Measurements from ENCODE around the gene HSDL2.

Gene HSDL2

DNA sequence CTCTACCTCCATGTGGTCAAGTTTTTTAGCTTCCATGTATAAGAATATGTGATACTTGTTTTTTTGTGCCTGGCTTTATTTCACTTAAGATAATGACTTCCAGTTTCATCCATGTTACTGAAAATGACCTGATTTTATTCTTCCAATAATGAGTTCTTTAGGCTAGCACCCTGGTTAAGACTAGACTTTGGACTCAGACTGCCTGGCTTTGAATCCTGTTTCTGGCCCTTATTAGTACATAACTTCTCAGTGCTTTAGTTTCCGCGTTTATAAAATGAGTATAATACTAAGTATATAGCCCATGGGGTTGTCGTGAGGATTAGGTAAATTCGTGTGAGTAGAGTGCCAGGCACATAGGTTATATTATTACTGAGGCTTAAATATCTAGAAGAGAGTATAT, 125.2 kb downstream of the HSDL2 start:
- no CpG with 5 or more reads among the region's 4 CpGs for WGBS (ENCODE audit: extremely low coverage, insufficient coverage, insufficient read length)
- no peak overlapping the region for H3K4me2 ChIP-seq (ENCODE audit: low read length)
- H3K79me1 ChIP-seq (ENCODE audit: low read length), result no peaks in the 10 kb centered on the region

DNA sequence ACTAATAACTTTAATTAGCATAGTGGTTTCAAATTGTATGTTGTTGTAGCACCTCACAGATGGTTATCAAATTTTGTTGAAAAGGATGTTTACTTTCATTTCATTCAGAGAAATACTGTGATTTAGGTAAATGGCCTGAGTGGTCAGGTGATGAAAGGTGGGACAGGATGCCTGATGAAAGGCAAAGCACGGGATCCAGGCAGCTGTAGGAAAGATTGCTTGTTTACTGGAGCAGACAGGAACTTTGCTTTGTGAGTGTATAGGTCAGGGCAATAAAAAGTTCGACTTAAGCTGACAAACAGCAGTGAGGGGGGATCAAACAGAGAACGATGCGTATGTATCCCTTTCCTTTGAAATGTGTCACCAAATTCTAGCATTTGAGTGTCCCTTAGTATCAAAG, 125.7 kb downstream of the HSDL2 start:
- H3K4me2 ChIP-seq (ENCODE audit: low read length), result no peak overlapping the region
- no peaks in the 10 kb centered on the region for H3K4me1 ChIP-seq (ENCODE audit: control insufficient read depth in 1 of 2, insufficient read depth in 2 of 2, low read length in 2 of 2)
- WGBS (ENCODE audit: extremely low coverage, insufficient coverage, insufficient read length), result no CpG with 5 or more reads among the region's 4 CpGs
- no peaks in the 10 kb centered on the region for H3K9me3 ChIP-seq (ENCODE audit: insufficient read depth, low read depth, low read length)
- no peaks in the 10 kb centered on the region for H3K79me1 ChIP-seq (ENCODE audit: low read length)
- no peak overlapping the region for H3K9ac ChIP-seq (ENCODE audit: low read length)
- no peak overlapping the region for H3K14ac ChIP-seq (ENCODE audit: low read length)
- H2AFZ ChIP-seq (ENCODE audit: insufficient read depth, low read length, poor library complexity), result no peak overlapping the region
- no peak overlapping the region for H3K23ac ChIP-seq (ENCODE audit: low read length)
- no peak overlapping the region for H2BK120ac ChIP-seq (ENCODE audit: insufficient read depth, low read length, poor library complexity)
- no peak for DNase-seq
- H2BK5ac ChIP-seq (ENCODE audit: low read depth, low read length, poor library complexity), result no peak overlapping the region
- no peak overlapping the region for H4K91ac ChIP-seq (ENCODE audit: low read depth, low read length)
- no peak overlapping the region for H2AK5ac ChIP-seq (ENCODE audit: low read length)
- no peak overlapping the region for H4K8ac ChIP-seq (ENCODE audit: low read depth, low read length)
- no peaks in the 10 kb centered on the region for H3K79me2 ChIP-seq (ENCODE audit: control insufficient read depth, insufficient read depth, low read length, poor library complexity)
- no peak overlapping the region for H3K4me3 ChIP-seq (ENCODE audit: low read depth, low read length)
- no peak overlapping the region for H4K12ac ChIP-seq (ENCODE audit: low read depth, low read length)
- H3K4ac ChIP-seq (ENCODE audit: low read depth, low read length), result no peak overlapping the region
- no peaks in the 10 kb centered on the region for H3K27me3 ChIP-seq (ENCODE audit: insufficient read depth, low read length)
- H3K18ac ChIP-seq (ENCODE audit: low read length), result no peak overlapping the region
- H2BK12ac ChIP-seq (ENCODE audit: low read length), result no peak overlapping the region
- H3K27ac ChIP-seq (ENCODE audit: low read depth, low read length), result no peak overlapping the region
- no peaks in the 10 kb centered on the region for H3K36me3 ChIP-seq (ENCODE audit: control insufficient read depth in 1 of 2, insufficient read depth in 2 of 2, low read length in 2 of 2)

More for the DNA sequence above, 125.2 kb downstream of the HSDL2 start:
- Histone ChIP-seq H2BK12ac (ENCODE audit: low read length) (no peak overlapping the region), H3K9me3 (ENCODE audit: insufficient read depth, low read depth, low read length) (no peaks in the 10 kb centered on the region), H3K79me2 (ENCODE audit: control insufficient read depth, insufficient read depth, low read length, poor library complexity) (no peaks in the 10 kb centered on the region), H4K12ac (ENCODE audit: low read depth, low read length) (no peak overlapping the region), H2AK5ac (ENCODE audit: low read length) (no peak overlapping the region), H3K36me3 (ENCODE audit: control insufficient read depth in 1 of 2, insufficient read depth in 2 of 2, low read length in 2 of 2) (no peaks in the 10 kb centered on the region), H3K23ac (ENCODE audit: low read length) (no peak overlapping the region), H4K8ac (ENCODE audit: low read depth, low read length) (no peak overlapping the region), H4K91ac (ENCODE audit: low read depth, low read length) (no peak overlapping the region), H2AFZ (ENCODE audit: insufficient read depth, low read length, poor library complexity) (no peak overlapping the region), H3K4me1 (ENCODE audit: control insufficient read depth in 1 of 2, insufficient read depth in 2 of 2, low read length in 2 of 2) (no peaks in the 10 kb centered on the region), H3K27me3 (ENCODE audit: insufficient read depth, low read length) (no peaks in the 10 kb centered on the region), H3K9ac (ENCODE audit: low read length) (no peak overlapping the region), H3K18ac (ENCODE audit: low read length) (no peak overlapping the region), H3K14ac (ENCODE audit: low read length) (no peak overlapping the region), H3K27ac (ENCODE audit: low read depth, low read length) (no peak overlapping the region), H2BK5ac (ENCODE audit: low read depth, low read length, poor library complexity) (no peak overlapping the region), H2BK120ac (ENCODE audit: insufficient read depth, low read length, poor library complexity) (no peak overlapping the region), H3K4me3 (ENCODE audit: low read depth, low read length) (no peak overlapping the region), H3K4ac (ENCODE audit: low read depth, low read length) (no peak overlapping the region)
- no peak for DNase-seq

- Histone ChIP-seq H2AFZ (ENCODE audit: insufficient read depth, low read length, poor library complexity) (no peak overlapping the region), H3K79me2 (ENCODE audit: control insufficient read depth, insufficient read depth, low read length, poor library complexity) (no peaks in the 10 kb centered on the region), H3K27ac (ENCODE audit: low read depth, low read length) (no peak overlapping the region), H3K4me2 (ENCODE audit: low read length) (no peak overlapping the region), H2BK12ac (ENCODE audit: low read length) (no peak overlapping the region), H2BK120ac (ENCODE audit: insufficient read depth, low read length, poor library complexity) (no peak overlapping the region), H2BK5ac (ENCODE audit: low read depth, low read length, poor library complexity) (no peak overlapping the region), H4K8ac (ENCODE audit: low read depth, low read length) (no peak overlapping the region), H3K18ac (ENCODE audit: low read length) (no peak overlapping the region), H3K23ac (ENCODE audit: low read length) (no peak overlapping the region), H3K9me3 (ENCODE audit: insufficient read depth, low read depth, low read length) (no peaks in the 10 kb centered on the region), H3K79me1 (ENCODE audit: low read length) (no peaks in the 10 kb centered on the region), H4K12ac (ENCODE audit: low read depth, low read length) (no peak overlapping the region), H2AK5ac (ENCODE audit: low read length) (no peak overlapping the region), H3K9ac (ENCODE audit: low read length) (no peak overlapping the region), H4K91ac (ENCODE audit: low read depth, low read length) (no peak overlapping the region), H3K4me1 (ENCODE audit: control insufficient read depth in 1 of 2, insufficient read depth in 2 of 2, low read length in 2 of 2) (no peaks in the 10 kb centered on the region), H3K27me3 (ENCODE audit: insufficient read depth, low read length) (no peaks in the 10 kb centered on the region), H3K4me3 (ENCODE audit: low read depth, low read length) (no peak overlapping the region), H3K4ac (ENCODE audit: low read depth, low read length) (no peak overlapping the region), H3K36me3 (ENCODE audit: control insufficient read depth in 1 of 2, insufficient read depth in 2 of 2, low read length in 2 of 2) (no peaks in the 10 kb centered on the region), H3K14ac (ENCODE audit: low read length) (no peak overlapping the region)
- no CpG with 5 or more reads among the region's 2 CpGs for WGBS (ENCODE audit: extremely low coverage, insufficient coverage, insufficient read length)
- no peak for DNase-seq
These were observed 126.7 kb downstream of the HSDL2 start for GRCh38 chr9:112506571-112506970.

- Histone ChIP-seq H3K36me3 (ENCODE audit: control insufficient read depth in 1 of 2, insufficient read depth in 2 of 2, low read length in 2 of 2) (no peaks in the 10 kb centered on the region), H3K18ac (ENCODE audit: low read length) (no peak overlapping the region), H2AK5ac (ENCODE audit: low read length) (no peak overlapping the region), H3K9ac (ENCODE audit: low read length) (no peak overlapping the region), H3K27ac (ENCODE audit: low read depth, low read length) (no peak overlapping the region), H3K27me3 (ENCODE audit: insufficient read depth, low read length) (no peaks in the 10 kb centered on the region), H3K23ac (ENCODE audit: low read length) (no peak overlapping the region), H3K79me1 (ENCODE audit: low read length) (no peaks in the 10 kb centered on the region), H3K14ac (ENCODE audit: low read length) (no peak overlapping the region), H3K4me3 (ENCODE audit: low read depth, low read length) (no peak overlapping the region), H2BK5ac (ENCODE audit: low read depth, low read length, poor library complexity) (no peak overlapping the region), H3K4me2 (ENCODE audit: low read length) (no peak overlapping the region), H3K4me1 (ENCODE audit: control insufficient read depth in 1 of 2, insufficient read depth in 2 of 2, low read length in 2 of 2) (no peaks in the 10 kb centered on the region), H2AFZ (ENCODE audit: insufficient read depth, low read length, poor library complexity) (no peak overlapping the region), H4K91ac (ENCODE audit: low read depth, low read length) (no peak overlapping the region), H4K8ac (ENCODE audit: low read depth, low read length) (no peak overlapping the region), H2BK12ac (ENCODE audit: low read length) (no peak overlapping the region), H2BK120ac (ENCODE audit: insufficient read depth, low read length, poor library complexity) (no peak overlapping the region), H3K9me3 (ENCODE audit: insufficient read depth, low read depth, low read length) (no peaks in the 10 kb centered on the region), H3K79me2 (ENCODE audit: control insufficient read depth, insufficient read depth, low read length, poor library complexity) (no peaks in the 10 kb centered on the region), H3K4ac (ENCODE audit: low read depth, low read length) (no peak overlapping the region), H4K12ac (ENCODE audit: low read depth, low read length) (no peak overlapping the region)
- DNase-seq, result no peak
- WGBS (ENCODE audit: extremely low coverage, insufficient coverage, insufficient read length), result no CpG with 5 or more reads among the region's 2 CpGs
These were observed 127.2 kb downstream of the HSDL2 start for GRCh38 chr9:112507001-112507680.
